SK-N-SH (cell line): ENCODE results near the gene AK6. TPM values are rescaled to one million over a fixed set of nuclear protein-coding genes. Genes with fewer than 3 reads are reported as not detected.

Experiments used
- CTCF ChIA-PET: fragments of 300-600, 350-600 bp; formaldehyde crosslinking; extraction: SDS; loops from one replicate; lab custom pipeline; 2021; lab: Yijun Ruan, JAX
- POLR2A ChIA-PET: fragments of 350-600 bp; sonication (Branson Sonifier 250); formaldehyde crosslinking; extraction: SDS; loops from one replicate; lab custom pipeline; 2020; ENCODE audit warnings: antibody characterized with exemption, inconsistent platforms; lab: Yijun Ruan, JAX
- DNase-seq: peaks from one replicate; pipeline ENCODE4 v3.0.0; 2012
- H2AFZ ChIP-seq: fragments of 200-600 bp; sonication (generic); 2 replicates; pipeline ENCODE4 v1.8.1; 2016; ENCODE audit warnings: antibody characterized with exemption, mild to moderate bottlenecking, low read depth
- H3F3A ChIP-seq: fragments of 200-600 bp; sonication (generic); replicated peaks from 2 replicates; pipeline ENCODE3; 2016; ENCODE audit warnings: antibody characterized with exemption, mild to moderate bottlenecking; ENCODE audit not compliant: insufficient read depth
- H3K27ac ChIP-seq, 2 experiments: fragments of 200-500 bp in 1 of 2; fragments of 200-600 bp in 1 of 2; sonication (Bioruptor generic) in 1 of 2; sonication (generic), shearing (Covaris generic) in 1 of 2; 2 replicates each; pipeline versions ENCODE4 v1.5.1 to v1.6.1; 2014 to 2016; ENCODE audit warnings: low read depth in 2 of 2, inconsistent platforms in 1 of 2, low read length in 1 of 2, mild to moderate bottlenecking in 1 of 2, mixed read lengths in 1 of 2
- H3K27me3 ChIP-seq: fragments of 200-600 bp; sonication (generic), shearing (Covaris generic); 2 replicates; pipeline ENCODE4 v1.6.1; 2016; ENCODE audit warnings: mixed run types; ENCODE audit not compliant: insufficient read depth
- H3K36me3 ChIP-seq, 2 experiments: fragments of 200-500 bp in 1 of 2; fragments of 200-600 bp in 1 of 2; sonication (Bioruptor generic) in 1 of 2; sonication (generic) in 1 of 2; replicated peaks in 1 of 2; 2 replicates each; pipeline versions ENCODE3 to v1.5.1; 2014 to 2016; ENCODE audit warnings: low read length in 1 of 2, mild to moderate bottlenecking in 1 of 2; ENCODE audit not compliant: insufficient read depth in 2 of 2, control insufficient read depth in 1 of 2
- H3K4me1 ChIP-seq, 2 experiments: fragments of 200-500 bp in 1 of 2; fragments of 200-600 bp in 1 of 2; sonication (Bioruptor generic) in 1 of 2; sonication (generic), shearing (Covaris generic) in 1 of 2; 2 replicates each; pipeline versions ENCODE4 v1.5.1 to v1.6.1; 2014 to 2016; ENCODE audit warnings: low read depth in 1 of 2, low read length in 1 of 2, mixed run types in 1 of 2; ENCODE audit not compliant: insufficient read depth in 2 of 2, control insufficient read depth in 1 of 2
- H3K4me2 ChIP-seq: fragments of 200-600 bp; sonication (generic), shearing (Covaris generic); 2 replicates; pipeline ENCODE4 v1.6.1; 2017; ENCODE audit warnings: mixed run types
- H3K4me3 ChIP-seq, 2 experiments: fragments of 200-500 bp in 1 of 2; fragments of 200-600 bp in 1 of 2; sonication (Bioruptor generic) in 1 of 2; sonication (generic), shearing (Covaris generic) in 1 of 2; 2 replicates each; pipeline versions ENCODE4 v1.5.1 to v1.8.1; 2014 to 2016; ENCODE audit warnings: low read depth in 2 of 2, inconsistent platforms in 1 of 2, low read length in 1 of 2, mild to moderate bottlenecking in 1 of 2, mixed read lengths in 1 of 2, moderate library complexity in 1 of 2
- H3K79me2 ChIP-seq: fragments of 200-600 bp; sonication (generic); 2 replicates; pipeline ENCODE4 v1.8.1; 2017; ENCODE audit warnings: mild to moderate bottlenecking; ENCODE audit not compliant: insufficient read depth
- H3K9ac ChIP-seq: fragments of 200-600 bp; sonication (generic); 2 replicates; pipeline ENCODE4 v1.6.1; 2017; ENCODE audit warnings: mixed run types
- H3K9me2 ChIP-seq: fragments of 200-600 bp; sonication (generic); 2 replicates; pipeline ENCODE4 v1.6.1; 2017; ENCODE audit warnings: mixed run types
- H3K9me3 ChIP-seq: fragments of 200-600 bp; sonication (generic); 2 replicates; pipeline ENCODE4 v1.6.1; 2017; ENCODE audit warnings: mixed run types, mild to moderate bottlenecking, moderate library complexity
- H4K20me1 ChIP-seq: fragments of 200-600 bp; sonication (generic); 2 replicates; pipeline ENCODE4 v1.6.1; 2017; ENCODE audit warnings: mild to moderate bottlenecking, mixed run types; ENCODE audit not compliant: insufficient read depth
- ELF1 ChIP-seq: IDR thresholded peaks from 2 replicates; pipeline ENCODE4 v1.4.0; 2012
- EZH2phosphoT487 ChIP-seq: fragments of 200-600 bp; sonication (generic); IDR thresholded peaks from 2 replicates; pipeline ENCODE4 v1.6.1; 2017; ENCODE audit warnings: low read depth, mixed run types, mild to moderate bottlenecking, antibody characterized with exemption, moderate library complexity, borderline replicate concordance
- FOSL2 ChIP-seq: IDR thresholded peaks from 2 replicates; pipeline ENCODE4 v1.4.0; 2012; ENCODE audit warnings: low read depth, mild to moderate bottlenecking, moderate library complexity, borderline replicate concordance
- FOXM1 ChIP-seq: IDR thresholded peaks from 2 replicates; pipeline ENCODE4 v1.4.0; 2012; ENCODE audit warnings: low read depth, mild to moderate bottlenecking
- GABPA ChIP-seq: IDR thresholded peaks from 2 replicates; pipeline ENCODE4 v1.4.0; 2012; ENCODE audit warnings: low read depth, mild to moderate bottlenecking
- JUND ChIP-seq: IDR thresholded peaks from 2 replicates; pipeline ENCODE4 v1.4.0; 2012
- MXI1 ChIP-seq: IDR thresholded peaks from 2 replicates; pipeline ENCODE4 v1.6.1; 2012; ENCODE audit warnings: mild to moderate bottlenecking, low read depth, low read length, improper control_type of control experiment
- NRF1 ChIP-seq: IDR thresholded peaks from 2 replicates; pipeline ENCODE4 v1.6.1; 2012; ENCODE audit warnings: low read depth, mild to moderate bottlenecking, low read length
- POLR2AphosphoS5 ChIP-seq: IDR thresholded peaks from 2 replicates; pipeline ENCODE4 v1.6.1; 2012; ENCODE audit warnings: low read depth, low read length
- RCOR1 ChIP-seq: fragments of 150-350 bp; IDR thresholded peaks from 2 replicates; pipeline ENCODE4 v1.6.1; 2017; ENCODE audit warnings: antibody characterized with exemption, low read length
- REST ChIP-seq: IDR thresholded peaks from 2 replicates; pipeline ENCODE4 v1.6.1; 2012; ENCODE audit warnings: mild to moderate bottlenecking, low read depth, low read length, moderate library complexity
- RFX5 ChIP-seq: IDR thresholded peaks from 2 replicates; pipeline ENCODE4 v1.6.1; 2012; ENCODE audit warnings: mild to moderate bottlenecking, improper control_type of control experiment, low read length
- SMC3 ChIP-seq: IDR thresholded peaks from 2 replicates; pipeline ENCODE4 v1.6.1; 2012; ENCODE audit warnings: low read depth, low read length, improper control_type of control experiment
- TAF1 ChIP-seq: IDR thresholded peaks from 2 replicates; pipeline ENCODE4 v1.6.1; 2012; ENCODE audit warnings: low read depth, mild to moderate bottlenecking, low read length, moderate library complexity, borderline replicate concordance
- TEAD4 ChIP-seq: IDR thresholded peaks from 2 replicates; pipeline ENCODE4 v1.4.0; 2012; ENCODE audit warnings: mild to moderate bottlenecking, borderline replicate concordance; ENCODE audit not compliant: insufficient read depth
- YY1 ChIP-seq: IDR thresholded peaks from 2 replicates; pipeline ENCODE4 v1.4.0; 2012; ENCODE audit warnings: low read depth, mild to moderate bottlenecking
- WGBS: methylation state at CpG from one replicate; pipeline ENCODE4 v1.1.6; 2017; ENCODE audit warnings: low lambda C conversion rate; 5-methylcytosine and 5-hydroxymethylcytosine counted together
- polyA plus RNA-seq, 3 experiments: library from polyadenylated mRNA; depleted of rRNA; stranded (reverse); fragments of >200 nt; gene quantifications; 2 replicates each; pipeline ENCODE4 v1.2.3, GENCODE V29; 2012
- TF ChIP-seq, protein P1 (sequence below): fragments of 150-350 bp; IDR thresholded peaks from 2 replicates; pipeline ENCODE4 v1.6.1; 2016; ENCODE audit warnings: mild to moderate bottlenecking, low read depth, low read length
- TF ChIP-seq, protein P2 (sequence below): IDR thresholded peaks from 2 replicates; pipeline ENCODE4 v1.4.0; 2012; ENCODE audit warnings: low read depth, borderline replicate concordance
- TF ChIP-seq, protein P3 (sequence below): IDR thresholded peaks from 2 replicates; pipeline ENCODE4 v1.4.0; 2012; ENCODE audit warnings: low read depth
- TF ChIP-seq, protein P4 (sequence below): fragments of 200-600 bp; sonication (generic); IDR thresholded peaks from 2 replicates; pipeline ENCODE4 v1.6.1; 2017; ENCODE audit warnings: antibody characterized with exemption, mild to moderate bottlenecking, moderate library complexity

Gene AK6
- polyA plus RNA-seq, 1 of the 3 experiments (the other 2 are of a cell fraction): 12.9 TPM

- no peak overlapping the region for H3K4me2 ChIP-seq
- no peaks in the 10 kb centered on the region; a peak in 1 of 4 replicates for H3K4me1 ChIP-seq
- no peaks in the 10 kb centered on the region for H3K79me2 ChIP-seq
- ChIA-PET CTCF (no interaction called here), POLR2A (no interaction called here)
- TF ChIP-seq EZH2phosphoT487: no peak
- no peak for TF ChIP-seq FOXM1
- TF ChIP-seq NRF1: no peak
- no peak for TF ChIP-seq ELF1
- TF ChIP-seq YY1: no peak
- no peak for TF ChIP-seq TEAD4
- no peak for TF ChIP-seq TAF1
- no peak for TF ChIP-seq POLR2AphosphoS5
- TF ChIP-seq SMC3: no peak
- TF ChIP-seq, protein P1, sequence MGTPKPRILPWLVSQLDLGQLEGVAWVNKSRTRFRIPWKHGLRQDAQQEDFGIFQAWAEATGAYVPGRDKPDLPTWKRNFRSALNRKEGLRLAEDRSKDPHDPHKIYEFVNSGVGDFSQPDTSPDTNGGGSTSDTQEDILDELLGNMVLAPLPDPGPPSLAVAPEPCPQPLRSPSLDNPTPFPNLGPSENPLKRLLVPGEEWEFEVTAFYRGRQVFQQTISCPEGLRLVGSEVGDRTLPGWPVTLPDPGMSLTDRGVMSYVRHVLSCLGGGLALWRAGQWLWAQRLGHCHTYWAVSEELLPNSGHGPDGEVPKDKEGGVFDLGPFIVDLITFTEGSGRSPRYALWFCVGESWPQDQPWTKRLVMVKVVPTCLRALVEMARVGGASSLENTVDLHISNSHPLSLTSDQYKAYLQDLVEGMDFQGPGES: no peak
- TF ChIP-seq MXI1: no peak
- TF ChIP-seq, protein P2, sequence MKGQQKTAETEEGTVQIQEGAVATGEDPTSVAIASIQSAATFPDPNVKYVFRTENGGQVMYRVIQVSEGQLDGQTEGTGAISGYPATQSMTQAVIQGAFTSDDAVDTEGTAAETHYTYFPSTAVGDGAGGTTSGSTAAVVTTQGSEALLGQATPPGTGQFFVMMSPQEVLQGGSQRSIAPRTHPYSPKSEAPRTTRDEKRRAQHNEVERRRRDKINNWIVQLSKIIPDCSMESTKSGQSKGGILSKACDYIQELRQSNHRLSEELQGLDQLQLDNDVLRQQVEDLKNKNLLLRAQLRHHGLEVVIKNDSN: no peak
- TF ChIP-seq REST: no peak
- TF ChIP-seq RCOR1: no peak
- TF ChIP-seq RFX5: no peak
- TF ChIP-seq, protein P3, sequence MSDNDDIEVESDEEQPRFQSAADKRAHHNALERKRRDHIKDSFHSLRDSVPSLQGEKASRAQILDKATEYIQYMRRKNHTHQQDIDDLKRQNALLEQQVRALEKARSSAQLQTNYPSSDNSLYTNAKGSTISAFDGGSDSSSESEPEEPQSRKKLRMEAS: no peak
- no peak for TF ChIP-seq JUND
- no peak for TF ChIP-seq FOSL2
- TF ChIP-seq, protein P4, sequence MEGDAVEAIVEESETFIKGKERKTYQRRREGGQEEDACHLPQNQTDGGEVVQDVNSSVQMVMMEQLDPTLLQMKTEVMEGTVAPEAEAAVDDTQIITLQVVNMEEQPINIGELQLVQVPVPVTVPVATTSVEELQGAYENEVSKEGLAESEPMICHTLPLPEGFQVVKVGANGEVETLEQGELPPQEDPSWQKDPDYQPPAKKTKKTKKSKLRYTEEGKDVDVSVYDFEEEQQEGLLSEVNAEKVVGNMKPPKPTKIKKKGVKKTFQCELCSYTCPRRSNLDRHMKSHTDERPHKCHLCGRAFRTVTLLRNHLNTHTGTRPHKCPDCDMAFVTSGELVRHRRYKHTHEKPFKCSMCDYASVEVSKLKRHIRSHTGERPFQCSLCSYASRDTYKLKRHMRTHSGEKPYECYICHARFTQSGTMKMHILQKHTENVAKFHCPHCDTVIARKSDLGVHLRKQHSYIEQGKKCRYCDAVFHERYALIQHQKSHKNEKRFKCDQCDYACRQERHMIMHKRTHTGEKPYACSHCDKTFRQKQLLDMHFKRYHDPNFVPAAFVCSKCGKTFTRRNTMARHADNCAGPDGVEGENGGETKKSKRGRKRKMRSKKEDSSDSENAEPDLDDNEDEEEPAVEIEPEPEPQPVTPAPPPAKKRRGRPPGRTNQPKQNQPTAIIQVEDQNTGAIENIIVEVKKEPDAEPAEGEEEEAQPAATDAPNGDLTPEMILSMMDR: no peak
- TF ChIP-seq GABPA: no peak
- WGBS: 93% methylated on average over 7 of the region's 8 CpGs
- no peak overlapping the region for H3K27ac ChIP-seq
- no peaks in the 10 kb centered on the region for H3K9me3 ChIP-seq
- no peaks in the 10 kb centered on the region for H3K36me3 ChIP-seq
- no peak overlapping the region for H3K4me3 ChIP-seq
- H3K27me3 ChIP-seq: no peaks in the 10 kb centered on the region
- H3K9ac ChIP-seq: no peak overlapping the region
- H4K20me1 ChIP-seq: no peaks in the 10 kb centered on the region
- H3F3A ChIP-seq: no peaks in the 10 kb centered on the region
- H2AFZ ChIP-seq: no peak overlapping the region
- H3K9me2 ChIP-seq: no peaks in the 10 kb centered on the region
- no peak for DNase-seq
Observed at GRCh38 chr5:69305512-69305911, 63.8 kb downstream of the AK6 start.
